Measurements from ENCODE around the gene SYT8. TPM values are rescaled to one million over a fixed set of nuclear protein-coding genes. Genes with fewer than 3 reads are reported as not detected.

The SYT8 gene
- total and polyA plus RNA-seq, 2 donors from 2014 or later, result 1.2 to 1.7 TPM

DNA sequence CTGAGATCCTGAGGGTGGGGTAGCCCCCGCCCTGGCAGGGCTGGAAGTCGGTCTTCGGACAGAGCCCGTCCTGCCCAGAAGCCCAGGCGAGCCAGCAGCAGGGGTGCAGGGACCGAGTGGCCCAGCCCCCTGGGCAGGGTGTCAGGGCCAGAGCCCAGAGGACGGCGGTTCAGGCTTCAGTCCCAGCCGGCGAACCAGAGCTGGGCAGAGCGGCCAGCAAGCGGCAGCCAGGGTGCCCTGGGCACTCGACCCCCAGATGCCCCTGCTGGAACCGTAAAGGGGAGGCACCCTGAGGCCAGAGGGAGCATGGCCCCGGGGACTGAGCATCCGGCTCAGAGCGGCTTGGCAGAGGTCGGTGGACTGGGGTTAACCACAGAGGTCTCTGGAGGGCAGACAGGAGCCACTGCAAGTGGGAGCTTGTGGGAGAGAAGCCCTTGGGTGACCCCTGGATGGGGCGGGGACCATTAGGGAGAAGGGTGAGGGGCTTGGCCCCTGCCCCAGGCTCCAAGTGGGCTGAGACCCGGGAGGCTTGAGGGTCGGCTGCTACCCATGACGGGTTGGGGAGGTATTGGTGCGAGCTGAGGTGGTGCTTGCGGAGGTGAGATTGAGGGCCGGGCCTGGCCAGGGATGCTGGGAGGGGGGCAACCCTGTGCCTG, 34.0 kb downstream of the SYT8 start:
- no peak overlapping the region for H3K27ac ChIP-seq (ENCODE audit: low read depth in 2 of 2, low read length in 2 of 2)
- H3K27me3 ChIP-seq (ENCODE audit: control insufficient read depth, insufficient read depth, low read length), result no peaks in the 10 kb centered on the region
- H3K36me3 ChIP-seq (ENCODE audit: control insufficient read depth in 2 of 3, insufficient read depth in 3 of 3, low read length in 3 of 3), result no peaks in the 10 kb centered on the region
- H3K4me1 ChIP-seq (ENCODE audit: control insufficient read depth in 2 of 3, insufficient read depth in 2 of 3, low read depth in 1 of 3, low read length in 3 of 3), result peaks cover 0 to 10% (median 0%) of the 10 kb centered on the region in 3 donors
- no peaks in the 10 kb centered on the region for H3K9me3 ChIP-seq (ENCODE audit: control insufficient read depth in 2 of 3, insufficient read depth in 1 of 3, low read length in 3 of 3)
- DNase-seq (peak in 1 of 5 donors; percentile 73), FAIRE-seq (no peak)
- TF ChIP-seq, protein P1, sequence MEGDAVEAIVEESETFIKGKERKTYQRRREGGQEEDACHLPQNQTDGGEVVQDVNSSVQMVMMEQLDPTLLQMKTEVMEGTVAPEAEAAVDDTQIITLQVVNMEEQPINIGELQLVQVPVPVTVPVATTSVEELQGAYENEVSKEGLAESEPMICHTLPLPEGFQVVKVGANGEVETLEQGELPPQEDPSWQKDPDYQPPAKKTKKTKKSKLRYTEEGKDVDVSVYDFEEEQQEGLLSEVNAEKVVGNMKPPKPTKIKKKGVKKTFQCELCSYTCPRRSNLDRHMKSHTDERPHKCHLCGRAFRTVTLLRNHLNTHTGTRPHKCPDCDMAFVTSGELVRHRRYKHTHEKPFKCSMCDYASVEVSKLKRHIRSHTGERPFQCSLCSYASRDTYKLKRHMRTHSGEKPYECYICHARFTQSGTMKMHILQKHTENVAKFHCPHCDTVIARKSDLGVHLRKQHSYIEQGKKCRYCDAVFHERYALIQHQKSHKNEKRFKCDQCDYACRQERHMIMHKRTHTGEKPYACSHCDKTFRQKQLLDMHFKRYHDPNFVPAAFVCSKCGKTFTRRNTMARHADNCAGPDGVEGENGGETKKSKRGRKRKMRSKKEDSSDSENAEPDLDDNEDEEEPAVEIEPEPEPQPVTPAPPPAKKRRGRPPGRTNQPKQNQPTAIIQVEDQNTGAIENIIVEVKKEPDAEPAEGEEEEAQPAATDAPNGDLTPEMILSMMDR (IDR thresholded peaks at IDR 0.05; ENCODE audit: borderline replicate concordance, extremely low read depth, insufficient read depth), result no peak
- no peak overlapping the region for H3K9ac ChIP-seq (ENCODE audit: low read length in 3 of 3)
- no peak overlapping the region for H3K4me3 ChIP-seq (ENCODE audit: low read length in 3 of 3)
- intact Hi-C loops (cut with DNase I), result no loop called here

DNA sequence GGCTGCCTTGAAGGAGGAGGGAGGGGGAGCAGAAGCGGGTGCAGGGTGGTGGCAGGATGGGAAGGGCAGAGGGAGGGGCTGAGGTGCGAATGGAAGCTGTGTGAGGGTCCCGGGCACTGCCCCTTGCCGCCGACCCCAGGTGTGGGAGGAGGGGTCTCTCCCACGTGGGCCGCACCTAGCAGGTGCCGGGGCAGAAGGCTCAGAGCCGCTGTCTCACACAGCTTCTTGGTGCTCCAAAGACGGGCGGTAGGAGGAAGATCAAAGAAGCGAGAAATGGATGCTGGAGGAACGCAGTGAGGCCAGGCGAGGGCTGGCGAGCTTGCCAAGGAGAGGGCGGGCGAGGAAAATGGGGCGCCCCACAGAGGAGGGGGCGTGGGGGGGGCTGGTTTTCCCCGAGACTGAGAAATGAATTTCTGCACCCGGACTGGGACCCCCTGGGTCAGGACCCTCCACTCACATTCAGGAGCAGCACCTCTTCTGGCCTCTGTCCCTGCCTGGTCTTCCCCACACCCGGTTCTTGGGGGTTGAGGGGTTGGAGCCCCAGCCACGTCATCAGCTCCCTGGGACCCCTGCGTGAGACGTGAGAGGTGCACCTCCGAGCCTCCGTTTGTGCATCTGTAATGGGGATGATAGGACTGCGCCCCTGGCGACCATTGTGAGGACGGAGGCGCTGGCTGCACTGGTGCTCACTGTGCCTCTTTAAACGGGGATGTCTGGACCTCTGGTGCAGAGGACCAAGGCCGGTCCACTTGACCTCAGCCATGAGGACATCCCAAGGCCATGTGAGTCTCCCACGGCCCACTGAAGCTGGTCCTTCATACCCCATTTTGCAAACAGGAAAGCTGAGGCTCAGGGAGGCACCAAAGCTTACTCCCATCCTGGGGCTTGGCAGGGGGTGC, 34.9 kb downstream of the SYT8 start:
- no peak for FAIRE-seq
- no peaks in the 10 kb centered on the region for H3K36me3 ChIP-seq (ENCODE audit: control insufficient read depth in 2 of 3, insufficient read depth in 3 of 3, low read length in 3 of 3)
- no peaks in the 10 kb centered on the region for H3K9me3 ChIP-seq (ENCODE audit: control insufficient read depth in 2 of 3, insufficient read depth in 1 of 3, low read length in 3 of 3)
- no peak overlapping the region for H3K9ac ChIP-seq (ENCODE audit: low read length in 3 of 3)
- no peak overlapping the region for H3K27ac ChIP-seq (ENCODE audit: low read depth in 2 of 2, low read length in 2 of 2)
- peaks cover 0 to 6% (median 0%) of the 10 kb centered on the region in 3 donors for H3K4me1 ChIP-seq (ENCODE audit: control insufficient read depth in 2 of 3, insufficient read depth in 2 of 3, low read depth in 1 of 3, low read length in 3 of 3)
- no peak overlapping the region for H3K4me3 ChIP-seq (ENCODE audit: low read length in 3 of 3)
- TF ChIP-seq, protein P1 (IDR thresholded peaks at IDR 0.05; ENCODE audit: borderline replicate concordance, extremely low read depth, insufficient read depth), result no peak
- peak in 1 of 5 donors; percentile 67 for DNase-seq
- intact Hi-C loops (cut with DNase I), result no loop called here
- H3K27me3 ChIP-seq (ENCODE audit: control insufficient read depth, insufficient read depth, low read length), result no peaks in the 10 kb centered on the region

DNA sequence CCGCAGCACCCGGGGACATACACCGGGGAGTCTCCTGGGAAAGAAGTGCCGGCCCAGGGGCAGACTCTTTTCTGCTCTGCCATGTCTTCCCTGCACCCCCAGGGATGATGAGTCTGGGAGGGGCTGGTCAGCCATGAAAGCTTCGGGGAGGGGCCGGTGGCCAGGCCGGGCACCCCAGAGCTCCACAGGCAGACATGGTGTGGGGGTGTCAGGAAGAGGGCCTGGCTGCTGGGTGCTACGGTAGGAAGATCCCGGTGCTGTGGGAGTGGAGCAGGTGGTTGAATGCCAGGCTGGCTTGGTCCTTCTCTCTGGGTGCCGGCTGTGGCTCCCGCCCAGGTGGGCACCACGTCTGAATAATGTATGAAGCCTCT, 35.5 kb downstream of the SYT8 start:
- H3K4me3 ChIP-seq (ENCODE audit: low read length in 3 of 3), result no peak overlapping the region
- FAIRE-seq (no peak), DNase-seq (peak in 1 of 5 donors; percentile 65)
- no peaks in the 10 kb centered on the region for H3K9me3 ChIP-seq (ENCODE audit: control insufficient read depth in 2 of 3, insufficient read depth in 1 of 3, low read length in 3 of 3)
- TF ChIP-seq, protein P1 (IDR thresholded peaks at IDR 0.05; ENCODE audit: borderline replicate concordance, extremely low read depth, insufficient read depth), result no peak
- no peak overlapping the region for H3K27ac ChIP-seq (ENCODE audit: low read depth in 2 of 2, low read length in 2 of 2)
- no peaks in the 10 kb centered on the region for H3K4me1 ChIP-seq (ENCODE audit: control insufficient read depth in 2 of 3, insufficient read depth in 2 of 3, low read depth in 1 of 3, low read length in 3 of 3)
- no peaks in the 10 kb centered on the region for H3K27me3 ChIP-seq (ENCODE audit: control insufficient read depth, insufficient read depth, low read length)
- H3K36me3 ChIP-seq (ENCODE audit: control insufficient read depth in 2 of 3, insufficient read depth in 3 of 3, low read length in 3 of 3), result no peaks in the 10 kb centered on the region
- intact Hi-C loops (cut with DNase I), result no loop called here
- no peak overlapping the region for H3K9ac ChIP-seq (ENCODE audit: low read length in 3 of 3)
